IPS DF 6.9 (cell line): Measurements from ENCODE around the gene SLC66A2.
"Not testable (repeated sequence)": the region's sequence is repeated elsewhere in the genome, so short reads cannot be mapped to it uniquely, and the experiment has no call there.

Experiments used
- DNase-seq: peaks from one replicate; pipeline ENCODE4 v3.0.0-alpha.2; 2013; ENCODE audit warnings: low read depth, low spot score
- H3K27ac ChIP-seq: one replicate; pipeline ENCODE4 v1.5.1; 2013; ENCODE audit warnings: low read length, control low read depth
- H3K27me3 ChIP-seq: 2 replicates; pipeline ENCODE4 v1.6.1; 2013; ENCODE audit warnings: mild to moderate bottlenecking, low read length; ENCODE audit not compliant: control insufficient read depth, insufficient read depth
- H3K36me3 ChIP-seq: 2 replicates; pipeline ENCODE4 v1.6.1; 2013; ENCODE audit warnings: low read length; ENCODE audit not compliant: control insufficient read depth, insufficient read depth
- H3K4me1 ChIP-seq: 2 replicates; pipeline ENCODE4 v1.6.1; 2013; ENCODE audit warnings: low read length; ENCODE audit not compliant: control insufficient read depth, insufficient read depth
- H3K4me3 ChIP-seq: 2 replicates; pipeline ENCODE4 v1.5.1; 2013; ENCODE audit warnings: mild to moderate bottlenecking, low read length
- H3K9me3 ChIP-seq: 2 replicates; pipeline ENCODE4 v1.6.1; 2013; ENCODE audit warnings: low read length, inconsistent platforms; ENCODE audit not compliant: control insufficient read depth, insufficient read depth
- WGBS: extraction: QIAGEN DNeasy Blood & Tissue Kit; methylation state at CpG from one replicate; pipeline ENCODE4 v1.1.7; 2013; ENCODE audit warnings: mixed read lengths, missing lambda C conversion rate; ENCODE audit not compliant: insufficient read length, insufficient coverage; 5-methylcytosine and 5-hydroxymethylcytosine counted together

Gene SLC66A2

GRCh38 chr18:79951545-79952455, at the start of gene SLC66A2:
TSS of gene SLC66A2 (minus strand) at chr18:79951653. CDS start at chr18:79950926, 727 bp downstream.
- Histone ChIP-seq H3K4me3 (peak within 1 kb of the TSS; percentile 74), H3K4me1 (0 out of 2 replicates have a peak, but pooled peaks cover 6% of the 10 kb centered on the region), H3K36me3 (no peaks in the 10 kb centered on the region; the same call in 1 of the 2 replicates), H3K9me3 (no peaks in the 10 kb centered on the region), H3K27ac (no peak within 1 kb of the TSS), H3K27me3 (peaks cover 24% of the 10 kb centered on the region)
- WGBS: no CpG with 5 or more reads among the region's 126 CpGs
- DNase-seq: peak; percentile 43

DNA sequence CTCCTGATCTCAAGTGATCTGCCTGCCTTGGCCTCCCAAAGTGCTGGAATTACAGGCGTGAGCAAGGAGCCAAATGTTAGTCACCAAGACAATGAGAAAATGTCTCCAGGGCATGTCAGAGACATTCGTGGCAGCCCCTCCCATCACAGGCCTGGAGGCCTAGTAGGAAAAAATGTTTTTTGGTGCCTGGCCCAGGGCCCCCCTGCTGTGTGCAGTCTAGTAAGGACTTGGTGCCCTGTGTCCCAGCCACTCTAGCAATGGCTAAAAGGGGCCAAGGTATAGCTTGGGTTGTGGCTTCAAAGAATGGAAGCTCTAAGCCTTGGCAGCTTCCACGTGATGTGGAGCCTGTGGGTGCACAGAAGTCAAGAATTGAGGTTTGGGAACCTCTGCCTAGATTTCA, 49.4 kb upstream of the SLC66A2 start:
- Histone ChIP-seq H3K4me3 (no peak overlapping the region), H3K36me3 (no peaks in the 10 kb centered on the region), H3K27ac (no peak overlapping the region), H3K9me3 (peaks cover 3% of the 10 kb centered on the region; the same call in 1 of the 2 replicates), H3K27me3 (no peaks in the 10 kb centered on the region), H3K4me1 (no peaks in the 10 kb centered on the region)
- WGBS: no CpG with 5 or more reads among the region's 3 CpGs
- DNase-seq: no peak

DNA sequence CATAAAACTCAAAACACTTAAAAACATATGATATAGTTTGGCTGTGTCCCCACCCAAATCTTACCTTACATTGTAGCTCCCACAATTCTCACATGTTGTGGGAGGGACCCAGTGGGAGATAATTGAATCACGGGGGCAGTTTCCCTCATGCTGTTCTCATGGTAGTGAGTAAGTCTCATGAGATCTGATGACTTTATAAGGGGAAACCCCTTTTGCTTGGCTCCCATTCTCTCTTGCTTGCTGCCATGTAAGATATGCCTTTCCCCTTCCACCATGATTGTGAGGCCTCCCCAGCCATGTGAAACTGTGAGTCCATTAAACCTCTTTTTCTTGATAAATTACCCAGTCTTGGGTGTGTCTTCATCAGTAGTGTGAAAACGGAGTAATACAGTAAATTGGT, 48.2 kb upstream of the SLC66A2 start:
- not testable (repeated sequence) for DNase-seq, H3K27me3 ChIP-seq, H3K4me3 ChIP-seq, H3K4me1 ChIP-seq, H3K9me3 ChIP-seq, H3K27ac ChIP-seq, H3K36me3 ChIP-seq
- WGBS: no CpG with 5 or more reads among the region's 2 CpGs

- no peak overlapping the region for H3K27ac ChIP-seq
- WGBS: no CpG with 5 or more reads among the region's 2 CpGs
- no peaks in the 10 kb centered on the region; the same call in 1 of the 2 replicates for H3K36me3 ChIP-seq
- no peak for DNase-seq
- no peaks in the 10 kb centered on the region for H3K27me3 ChIP-seq
- H3K9me3 ChIP-seq: no peaks in the 10 kb centered on the region
- H3K4me1 ChIP-seq: no peaks in the 10 kb centered on the region; the same call in 1 of the 2 replicates
- H3K4me3 ChIP-seq: no peak overlapping the region
Measured at GRCh38 chr18:79991494-79991893, 40.0 kb upstream of the SLC66A2 start.

- Histone ChIP-seq H3K9me3 (no peaks in the 10 kb centered on the region), H3K27ac (no peak overlapping the region), H3K4me1 (no peaks in the 10 kb centered on the region; the same call in 1 of the 2 replicates), H3K27me3 (no peaks in the 10 kb centered on the region), H3K36me3 (peaks cover 2% of the 10 kb centered on the region; the same call in 1 of the 2 replicates), H3K4me3 (peak overlapping the region; percentile 6; the same call in 1 of the 2 replicates)
- WGBS: no CpG with 5 or more reads among the region's 14 CpGs
- no peak for DNase-seq
Measured at GRCh38 chr18:79989195-79989497, 37.7 kb upstream of the SLC66A2 start.

DNA sequence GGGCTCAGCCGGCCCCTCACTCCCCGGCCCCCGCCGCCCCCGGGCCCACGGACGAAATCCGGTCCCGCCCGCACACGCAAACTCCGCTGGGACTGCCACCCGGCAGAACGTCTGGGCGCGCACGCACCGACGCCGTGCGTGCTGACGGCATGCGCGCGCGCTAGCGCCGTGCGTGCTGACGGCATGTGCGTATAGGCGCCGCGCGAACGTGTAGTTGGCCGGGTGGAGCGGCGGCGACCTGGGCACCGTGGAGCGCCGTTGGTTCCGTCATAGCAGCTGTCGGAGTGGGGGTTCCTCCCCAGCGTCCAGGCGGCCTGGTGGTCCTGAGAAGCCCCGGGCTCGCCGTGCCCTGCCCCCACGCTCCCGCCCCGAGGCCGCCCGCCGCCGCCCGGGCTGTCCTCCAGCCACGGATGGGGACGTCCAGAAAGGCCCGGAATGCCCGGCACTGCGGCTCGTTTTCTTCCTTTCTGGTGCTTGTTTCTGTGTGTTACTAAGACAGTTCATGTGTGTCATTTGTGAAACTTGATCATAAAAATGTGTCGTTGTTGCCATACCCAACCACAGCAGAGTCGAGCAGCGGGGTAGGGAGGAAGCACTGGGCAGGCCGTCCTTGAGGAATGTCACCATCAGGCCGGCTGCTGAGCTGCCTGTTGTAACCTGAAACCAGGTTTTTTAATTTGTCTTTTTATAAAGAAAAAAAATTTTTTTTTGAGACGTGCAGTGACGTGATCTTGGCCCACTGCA, 37.2 kb upstream of the SLC66A2 start, which contains the start of gene TXNL4A:
TXNL4A (minus strand) TSS at position 113 of the 744 bp plus-strand sequence. CDS start 171 bp downstream, outside the sequence.
- Histone ChIP-seq H3K4me1 (no peaks in the 10 kb centered on the region; the same call in 1 of the 2 replicates), H3K9me3 (no peaks in the 10 kb centered on the region), H3K27ac (no peak within 1 kb of the TSS), H3K27me3 (no peaks in the 10 kb centered on the region), H3K36me3 (peaks cover 2% of the 10 kb centered on the region; the same call in 1 of the 2 replicates), H3K4me3 (peak within 1 kb of the TSS; percentile 90)
- no CpG with 5 or more reads among the region's 71 CpGs for WGBS
- peak; percentile 78 for DNase-seq

DNA sequence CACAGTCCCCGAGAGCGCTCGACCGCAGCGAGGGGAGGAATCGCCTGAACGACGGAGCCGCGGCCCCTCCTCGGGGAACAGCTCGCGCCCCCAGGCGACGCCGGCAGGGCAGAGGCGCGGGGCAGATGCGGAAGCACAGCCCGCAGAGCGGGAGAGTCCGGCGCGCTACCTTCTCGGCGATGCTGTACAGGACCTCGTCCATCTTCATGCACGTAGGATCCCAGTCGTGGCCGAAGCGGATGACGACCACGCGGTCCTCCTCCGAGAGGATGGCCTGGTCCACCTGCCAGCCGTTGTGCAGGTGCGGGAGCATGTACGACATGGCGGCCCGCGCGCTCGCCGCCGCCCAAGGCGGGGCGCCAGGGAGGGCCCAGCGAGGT, 36.6 kb upstream of the SLC66A2 start:
- Histone ChIP-seq H3K36me3 (peaks cover 2% of the 10 kb centered on the region; the same call in 1 of the 2 replicates), H3K4me3 (peak overlapping the region; percentile 90), H3K27me3 (no peaks in the 10 kb centered on the region), H3K27ac (no peak overlapping the region), H3K9me3 (no peaks in the 10 kb centered on the region), H3K4me1 (no peaks in the 10 kb centered on the region)
- no CpG with 5 or more reads among the region's 48 CpGs for WGBS
- no peak for DNase-seq

DNA sequence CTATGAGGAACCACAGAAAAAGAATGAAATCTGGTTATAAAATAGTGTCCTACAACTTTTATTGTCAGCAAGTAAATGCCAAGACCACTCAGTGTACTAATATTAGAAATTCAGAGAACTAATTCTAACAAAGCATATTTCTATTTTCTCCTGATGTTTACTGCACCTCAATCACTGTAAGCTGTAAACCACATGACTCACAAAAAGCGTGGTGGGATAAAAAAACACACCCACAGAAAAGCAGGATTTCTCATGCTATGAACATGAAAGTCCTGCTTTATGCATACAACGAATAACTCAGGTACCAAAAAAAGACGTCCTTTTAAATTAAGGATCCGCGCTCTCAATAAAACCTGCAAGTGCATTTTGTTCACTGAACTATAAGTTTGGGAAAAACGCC, 36.1 kb upstream of the SLC66A2 start:
- WGBS: no CpG with 5 or more reads among the region's 6 CpGs
- no peak for DNase-seq
- peak overlapping the region; percentile 90; the same call in 1 of the 2 replicates for H3K4me3 ChIP-seq
- no peaks in the 10 kb centered on the region for H3K9me3 ChIP-seq
- no peaks in the 10 kb centered on the region for H3K27me3 ChIP-seq
- H3K36me3 ChIP-seq: peaks cover 2% of the 10 kb centered on the region; the same call in 1 of the 2 replicates
- H3K27ac ChIP-seq: no peak overlapping the region
- no peaks in the 10 kb centered on the region for H3K4me1 ChIP-seq

DNA sequence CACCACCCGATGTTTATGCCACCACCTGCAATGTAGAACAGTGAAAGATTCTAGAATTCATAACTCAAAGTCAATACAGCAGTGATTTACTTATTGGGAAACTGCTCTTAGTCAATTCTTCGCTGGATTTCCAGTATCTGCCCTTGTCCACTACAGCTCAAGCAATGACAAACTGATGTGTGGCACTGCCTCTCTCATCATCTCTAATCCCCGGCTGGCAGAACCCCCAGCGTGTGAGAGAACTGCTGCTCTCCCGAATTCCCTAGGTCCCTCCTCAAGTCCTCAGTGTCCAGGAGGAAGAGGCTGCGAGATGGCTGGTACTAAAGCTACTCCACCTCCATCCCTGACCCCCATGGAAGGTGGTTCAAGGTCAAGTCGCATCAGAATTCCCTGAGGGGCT, 35.3 kb upstream of the SLC66A2 start:
- H3K4me1 ChIP-seq: no peaks in the 10 kb centered on the region
- no CpG with 5 or more reads among the region's 7 CpGs for WGBS
- no peak for DNase-seq
- no peak overlapping the region for H3K27ac ChIP-seq
- H3K36me3 ChIP-seq: peaks cover 2% of the 10 kb centered on the region; the same call in 1 of the 2 replicates
- H3K27me3 ChIP-seq: no peaks in the 10 kb centered on the region
- no peak overlapping the region for H3K4me3 ChIP-seq
- H3K9me3 ChIP-seq: no peaks in the 10 kb centered on the region

DNA sequence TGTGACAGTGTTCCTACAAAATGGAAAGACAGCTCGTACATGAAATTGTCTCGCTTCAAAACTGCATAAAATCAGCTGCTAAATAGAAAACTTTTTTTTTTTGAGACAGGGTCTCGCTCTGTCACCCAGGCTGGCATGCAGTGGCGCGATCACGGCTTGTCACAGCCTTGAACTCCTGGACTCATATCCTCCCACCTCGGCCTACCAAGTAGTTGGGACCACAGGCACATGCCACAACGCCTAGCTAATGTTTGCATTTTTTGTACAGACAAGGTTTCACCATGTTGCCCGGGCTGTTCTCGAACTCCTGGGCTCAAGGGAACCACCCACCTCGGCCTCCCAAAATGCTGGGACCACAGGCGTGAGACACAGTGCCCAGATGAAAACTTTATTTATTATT, 33.7 kb upstream of the SLC66A2 start:
- no peaks in the 10 kb centered on the region for H3K4me1 ChIP-seq
- no peak for DNase-seq
- H3K36me3 ChIP-seq: peaks cover 2% of the 10 kb centered on the region; the same call in 1 of the 2 replicates
- WGBS: no CpG with 5 or more reads among the region's 12 CpGs
- H3K9me3 ChIP-seq: no peaks in the 10 kb centered on the region
- H3K4me3 ChIP-seq: no peak overlapping the region
- no peak overlapping the region for H3K27ac ChIP-seq
- no peaks in the 10 kb centered on the region for H3K27me3 ChIP-seq
